Right lung (tissue), 5 donors: Measurements from ENCODE around the gene INPP4A. TPM values are rescaled to one million over a fixed set of nuclear protein-coding genes. Genes with fewer than 3 reads are reported as not detected.
"Not testable (repeated sequence)": the region's sequence is repeated elsewhere in the genome, so short reads cannot be mapped to it uniquely, and the experiment has no call there.

ENCODE experiments used
- DNase-seq, 2 donors: peaks; one replicate each; pipeline ENCODE4 v3.0.0-alpha.2; 2013
- polyA plus RNA-seq, 5 donors: library from polyadenylated mRNA; unstranded; fragments of 120-200 nt; gene quantifications; one replicate each; pipeline versions ENCODE4 v1.2.1 to v1.2.3, GENCODE V29; 2013; ENCODE audit warnings: inconsistent platforms in 1 of 5, low replicate concordance in 1 of 5; ENCODE audit not compliant: insufficient read length in 5 of 5, insufficient read depth in 1 of 5

INPP4A gene
- polyA plus RNA-seq, 5 donors: 12.6 to 24.5 (median 21.5) TPM

DNA sequence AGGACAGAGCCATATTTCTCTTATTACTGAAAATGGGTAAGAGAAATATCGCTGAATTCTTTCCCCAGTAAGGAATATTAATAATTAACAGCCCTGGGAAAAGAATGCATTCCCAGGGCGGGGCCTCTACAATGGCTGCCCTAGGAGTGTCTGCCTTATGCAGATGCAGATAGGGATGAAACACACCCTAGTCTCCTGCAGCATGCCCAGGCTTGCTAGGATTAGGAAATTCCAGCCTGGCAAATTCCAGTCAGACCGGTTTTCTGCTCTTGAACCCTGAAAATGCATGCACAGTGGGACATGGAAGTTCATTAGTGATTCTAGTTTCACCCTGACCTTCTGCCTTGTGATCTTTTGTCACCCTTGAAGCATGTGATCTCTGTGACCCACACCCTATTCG, 9.0 kb upstream of the INPP4A start:
- DNase-seq: not testable (repeated sequence)

DNA sequence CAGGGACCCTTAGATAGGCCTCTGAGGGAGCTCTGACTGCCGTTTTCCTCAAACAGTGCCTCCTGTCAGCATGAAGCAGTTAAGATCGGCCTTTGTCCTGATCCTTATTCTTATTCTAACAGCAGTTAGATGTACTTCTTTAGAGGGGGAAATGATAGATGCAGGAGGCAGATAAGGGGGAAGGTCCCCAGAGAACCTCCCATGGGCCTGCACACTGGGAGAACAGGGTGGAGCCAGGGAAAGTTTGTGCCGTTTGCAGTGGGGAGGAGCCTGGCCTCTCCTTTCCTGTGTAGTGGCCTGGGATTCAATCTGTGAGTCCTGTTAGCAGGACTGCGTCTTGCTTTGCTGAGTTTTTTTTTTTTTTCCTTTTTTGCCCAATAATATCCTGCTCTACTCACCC, 7.9 kb upstream of the INPP4A start:
- DNase-seq: no peak

DNA sequence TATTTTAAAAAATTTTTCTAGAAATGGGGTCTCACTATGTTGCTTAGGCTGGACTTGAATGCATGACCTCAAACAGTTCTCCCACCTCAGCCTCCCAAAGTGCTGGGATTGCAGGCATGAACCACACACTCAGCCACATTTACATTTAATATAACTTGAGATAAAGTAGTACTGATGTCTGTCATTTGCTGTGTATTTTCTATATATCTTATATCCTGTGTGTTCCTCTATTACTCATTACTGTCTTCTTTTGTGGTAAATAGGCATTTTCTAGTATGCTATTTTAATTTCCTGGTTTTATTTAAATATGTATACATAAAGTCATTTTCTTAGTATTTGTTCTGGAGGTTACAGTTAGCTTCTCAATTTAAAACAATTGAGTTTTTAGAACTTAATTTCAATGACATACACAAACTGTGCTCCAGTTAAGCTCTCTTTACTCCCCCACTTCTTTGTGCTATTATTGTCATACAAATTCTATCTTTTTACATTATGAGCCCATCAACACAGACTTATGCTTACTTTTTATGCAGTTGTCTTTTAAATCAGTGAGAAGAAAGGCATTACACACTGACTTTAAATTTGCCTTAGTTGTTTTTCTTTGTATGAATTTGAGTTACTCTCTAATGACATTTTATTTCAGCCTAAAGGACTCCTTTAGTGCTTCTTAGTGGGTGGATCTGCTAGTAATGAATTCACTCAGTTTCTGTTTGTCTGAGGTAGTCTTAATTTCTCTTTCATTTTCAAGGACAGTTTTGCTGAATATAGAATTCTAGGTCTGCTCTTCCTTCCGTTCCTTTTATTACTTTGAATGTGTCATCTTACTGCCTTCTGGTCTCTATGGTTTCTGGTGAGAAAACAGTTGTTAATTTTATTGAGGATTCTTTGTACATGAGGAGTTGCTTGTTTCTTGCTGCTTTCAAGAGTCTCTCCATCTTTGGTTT, 6.2 kb upstream of the INPP4A start:
- DNase-seq: no peak

DNA sequence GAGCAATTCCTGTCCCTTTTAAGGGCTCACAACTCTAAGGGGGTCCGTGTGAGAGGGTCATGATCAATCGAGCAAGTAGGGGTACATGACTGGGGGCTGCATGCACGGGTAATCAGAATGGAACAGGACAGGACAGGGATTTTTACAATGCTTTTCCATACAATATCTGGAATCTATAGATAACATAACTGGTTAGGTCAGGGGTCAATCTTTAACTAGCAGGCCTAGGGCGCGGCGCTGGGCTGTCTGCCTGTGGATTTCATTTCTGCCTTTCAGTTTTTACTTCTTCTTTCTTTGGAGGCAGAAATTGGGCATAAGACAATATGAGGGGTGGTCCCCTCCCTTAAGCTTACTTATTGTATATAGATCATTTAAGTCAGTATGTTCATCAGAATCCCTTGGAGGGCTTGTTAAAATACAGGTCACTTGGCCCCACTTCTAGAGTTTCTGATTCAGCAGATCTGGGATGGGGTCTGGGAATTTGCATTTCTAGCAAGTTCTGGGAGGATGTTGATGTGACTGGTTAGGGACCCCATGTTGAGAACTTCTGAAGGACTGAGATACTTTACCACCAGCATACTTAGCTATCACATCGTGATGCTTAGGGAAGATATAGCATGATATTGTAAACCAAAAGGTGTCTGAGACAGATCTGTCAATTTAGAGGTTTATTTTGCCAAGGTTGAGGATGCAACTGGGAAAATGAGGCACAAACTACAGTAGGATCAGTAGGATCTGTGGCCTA, 2.8 kb upstream of the INPP4A start:
- DNase-seq: no peak

DNA sequence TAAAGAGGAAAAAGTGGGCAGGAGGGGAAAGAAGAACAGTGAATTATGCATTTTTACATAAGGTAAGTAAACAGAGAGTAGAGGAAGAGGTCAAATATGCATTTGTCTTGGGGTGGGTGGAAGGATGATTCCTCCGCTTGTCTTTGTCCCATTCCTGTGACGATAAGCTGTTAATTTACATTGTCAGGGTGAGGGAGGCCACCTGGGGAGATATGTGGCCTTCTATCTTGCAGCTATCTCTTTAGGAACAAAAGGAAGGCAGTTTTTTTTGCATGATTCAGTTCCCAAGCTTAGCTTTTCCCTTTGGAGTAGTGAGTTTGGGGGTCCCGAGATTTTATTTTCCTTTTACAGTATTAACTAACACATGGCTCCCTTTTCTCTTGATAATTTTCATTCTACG, 2.2 kb upstream of the INPP4A start:
- no peak for DNase-seq

DNA sequence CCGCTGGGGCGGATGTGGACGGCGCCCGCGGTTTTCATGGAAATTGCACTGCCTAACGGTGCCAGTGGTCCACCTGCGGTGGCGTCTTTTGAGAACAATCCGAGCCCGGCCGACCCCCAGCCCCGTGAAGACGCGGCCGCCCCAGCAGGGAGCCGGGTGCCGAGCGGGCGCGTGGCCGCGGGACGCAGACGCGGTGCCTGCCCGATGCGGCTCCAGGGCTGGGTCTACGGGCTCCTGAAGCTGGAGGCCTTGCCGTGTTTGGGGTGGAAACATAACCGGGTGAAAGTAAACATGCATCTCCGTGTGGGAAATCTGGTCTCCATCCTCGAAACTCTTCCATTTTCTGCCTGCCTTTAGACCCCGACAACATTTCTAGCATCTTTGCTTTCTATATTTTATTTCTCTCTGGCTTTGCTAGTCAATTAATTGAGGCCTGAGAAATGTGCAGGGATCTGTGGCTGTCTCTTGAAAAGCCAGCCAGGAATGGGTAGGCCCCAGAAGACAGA, 572 bp downstream of the INPP4A start:
- no peak for DNase-seq

DNA sequence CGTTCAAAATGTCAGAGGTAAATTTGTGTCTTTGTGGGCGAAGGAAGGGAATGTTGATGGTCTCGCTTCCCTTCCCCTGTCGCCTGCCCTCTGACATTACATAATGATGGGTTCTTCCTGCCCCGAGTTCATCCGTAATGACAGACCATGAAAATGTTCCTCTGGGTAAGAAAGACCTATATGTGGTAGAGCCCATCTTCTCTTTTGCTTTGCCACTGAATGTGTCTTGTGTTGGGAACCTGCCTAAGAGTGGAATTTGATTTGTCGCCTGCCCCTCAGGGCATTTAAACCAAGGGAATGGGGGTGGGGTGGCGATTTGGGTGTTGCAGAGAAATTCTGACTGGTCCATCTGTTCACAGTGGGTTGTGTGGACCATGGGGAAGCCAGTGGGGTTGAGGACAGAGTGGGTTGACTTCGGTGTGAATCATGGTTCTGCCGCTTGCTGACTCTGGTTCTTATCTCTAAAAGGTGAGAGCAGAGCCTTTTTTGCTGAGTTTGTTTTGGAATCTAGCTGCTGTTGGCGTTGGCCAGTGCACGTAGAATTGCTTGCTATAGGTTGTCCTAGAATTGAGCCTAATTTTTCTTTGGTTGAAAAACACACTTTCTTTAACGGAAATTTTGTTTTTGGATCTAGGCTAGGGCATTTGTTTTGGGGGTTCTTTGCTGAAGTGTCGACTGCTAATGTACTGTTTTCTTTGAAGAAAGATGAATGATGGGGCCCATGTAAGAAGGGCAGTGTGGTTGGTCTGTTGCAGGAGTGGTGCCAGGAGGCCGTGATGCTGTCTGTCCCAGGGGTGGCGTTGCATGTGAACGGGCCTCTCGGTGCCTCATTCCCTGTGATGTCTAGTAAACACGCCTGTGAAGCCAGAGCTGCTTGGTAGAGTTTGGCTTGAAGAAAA, 1.3 kb downstream of the INPP4A start:
- DNase-seq: no peak

DNA sequence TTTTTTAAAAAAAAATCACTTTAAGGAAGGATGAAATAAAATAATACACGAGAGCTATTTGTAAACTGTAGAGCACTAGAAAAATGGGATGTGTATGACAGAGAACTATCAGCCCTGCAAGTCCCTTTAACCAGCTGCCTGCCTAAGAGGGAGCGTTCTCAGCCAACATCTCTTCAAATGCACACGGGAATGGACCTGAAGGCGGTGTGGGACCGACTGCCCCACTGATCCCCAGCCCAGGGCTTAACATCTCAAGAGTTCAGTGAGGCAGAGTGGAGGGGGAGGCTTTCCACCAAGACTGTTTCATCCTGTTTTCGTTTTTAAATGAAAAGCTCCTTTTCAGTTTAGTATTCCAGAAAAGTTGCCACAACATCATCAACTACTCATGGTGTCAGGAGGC, 2.2 kb downstream of the INPP4A start:
- DNase-seq: no peak

DNA sequence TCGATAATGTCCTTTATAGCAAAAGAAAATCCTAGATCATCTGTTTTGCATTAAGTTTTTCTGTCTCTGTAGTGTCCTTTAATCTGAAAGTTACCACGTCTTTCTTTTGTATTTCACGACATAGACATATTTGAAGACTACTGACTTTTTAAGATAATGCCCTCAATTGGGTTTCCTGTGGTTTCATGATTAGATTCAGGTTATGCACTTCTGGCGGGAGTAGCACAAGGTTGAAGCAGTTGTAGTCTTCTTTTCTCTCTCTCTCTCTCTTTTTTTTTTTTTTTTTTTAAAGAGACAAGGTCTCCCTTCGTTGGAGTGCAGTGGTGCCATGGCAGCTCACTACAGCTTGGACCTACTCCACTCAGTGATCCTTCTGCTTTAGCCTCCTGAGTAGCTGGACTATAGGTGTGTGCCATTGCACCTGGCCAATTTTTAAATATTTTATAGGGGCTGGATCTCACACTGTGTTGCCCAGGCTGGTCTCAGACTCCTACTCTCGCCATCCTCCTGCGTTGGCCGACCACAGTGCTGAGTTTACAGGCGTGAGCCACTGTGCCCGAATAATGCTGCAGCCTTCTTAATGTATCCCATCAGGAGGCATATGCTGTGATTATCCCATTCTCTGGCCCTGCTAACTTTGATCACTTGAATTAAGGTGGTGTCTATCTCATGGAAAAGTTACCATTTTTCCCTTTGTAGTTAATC, 3.9 kb downstream of the INPP4A start:
- DNase-seq: no peak

DNA sequence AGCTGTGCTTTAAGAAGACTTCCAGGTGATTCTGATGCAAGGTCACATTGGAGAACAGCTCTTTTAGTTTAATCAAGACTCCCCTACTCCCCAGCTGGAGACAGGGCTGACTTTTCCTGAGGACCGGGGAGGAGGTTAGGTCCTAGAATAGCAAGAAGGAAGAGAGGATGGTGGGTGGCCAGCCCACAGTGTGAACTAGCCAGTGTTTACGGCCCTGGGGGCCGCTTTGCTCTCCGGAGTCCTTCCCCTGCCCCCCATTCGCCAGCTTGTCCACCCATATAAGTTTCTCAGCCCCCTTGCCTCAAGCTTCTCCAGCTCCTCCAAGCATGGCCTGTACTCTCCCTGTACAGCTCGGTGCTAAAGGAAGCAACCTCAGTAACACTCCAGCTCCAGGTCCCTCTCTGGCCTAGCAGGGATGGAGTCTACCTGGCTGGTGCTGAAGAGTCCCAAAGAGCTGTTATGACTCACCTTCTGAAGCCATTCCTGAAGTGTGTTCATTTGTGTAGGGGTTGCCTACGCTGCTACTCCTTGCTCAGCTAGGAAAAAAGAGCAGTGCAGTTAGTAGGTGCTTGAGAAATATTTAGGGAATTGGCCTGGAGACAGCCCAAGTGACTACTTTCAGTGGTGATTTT, 7.9 kb downstream of the INPP4A start:
- no peak for DNase-seq

DNA sequence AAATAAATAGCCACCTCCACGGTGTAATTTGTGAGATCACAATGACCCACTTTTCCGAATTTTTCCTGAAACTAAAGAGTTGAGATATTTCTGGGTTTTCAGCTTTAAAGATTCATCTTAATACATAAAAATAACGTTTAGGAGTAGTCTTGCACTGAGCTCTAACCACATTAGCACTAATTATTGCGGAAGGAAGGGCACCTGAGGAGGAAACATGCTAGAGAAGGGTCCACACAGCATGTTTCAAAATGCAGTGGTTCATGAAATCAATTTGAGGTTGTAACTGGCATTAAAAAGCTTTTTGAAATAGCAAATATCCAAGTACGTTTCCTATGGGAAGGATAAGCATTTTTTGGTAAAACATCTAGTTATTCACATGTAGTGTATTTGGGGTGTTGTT, 8.4 kb downstream of the INPP4A start:
- DNase-seq: no peak

DNA sequence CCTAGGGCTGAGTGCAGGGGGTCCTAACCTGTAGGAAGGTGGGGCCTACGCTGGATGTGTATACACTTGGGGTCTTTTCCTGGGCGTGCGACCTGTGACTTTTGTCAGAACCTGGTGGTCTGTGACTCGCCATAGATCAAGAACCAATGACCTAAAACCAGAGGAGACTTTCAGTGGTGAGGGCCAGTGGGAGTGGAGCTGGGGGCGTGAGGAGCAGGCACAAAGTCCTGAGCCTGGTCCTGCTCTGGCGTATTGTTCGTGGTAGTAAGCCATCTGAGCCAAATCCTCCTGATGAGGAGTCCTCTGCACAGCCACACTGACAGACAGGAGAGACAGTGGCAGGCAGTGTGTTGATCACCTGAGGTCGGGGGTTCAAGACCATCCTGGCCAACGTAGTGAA, 8.9 kb downstream of the INPP4A start:
- DNase-seq: no peak

DNA sequence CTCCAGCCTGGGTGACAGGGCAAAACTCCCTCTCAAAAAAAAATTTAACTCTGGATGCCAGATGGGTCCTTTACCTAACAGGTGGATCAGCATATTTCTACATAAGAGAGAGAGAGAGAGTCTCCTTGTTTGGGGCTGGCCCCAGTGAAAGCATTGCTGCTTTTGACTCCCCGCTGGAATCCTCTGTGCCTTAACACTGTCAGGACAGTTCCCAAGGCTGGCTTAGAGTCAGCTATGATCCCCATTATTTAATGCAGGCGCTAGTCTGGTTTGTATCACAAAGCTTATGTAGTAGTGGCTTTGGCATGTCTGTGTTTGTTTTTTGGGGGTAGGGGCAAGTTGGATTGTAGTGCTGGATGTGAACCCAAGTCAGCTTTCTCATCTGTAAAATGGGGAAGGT, 9.4 kb downstream of the INPP4A start:
- no peak for DNase-seq

DNA sequence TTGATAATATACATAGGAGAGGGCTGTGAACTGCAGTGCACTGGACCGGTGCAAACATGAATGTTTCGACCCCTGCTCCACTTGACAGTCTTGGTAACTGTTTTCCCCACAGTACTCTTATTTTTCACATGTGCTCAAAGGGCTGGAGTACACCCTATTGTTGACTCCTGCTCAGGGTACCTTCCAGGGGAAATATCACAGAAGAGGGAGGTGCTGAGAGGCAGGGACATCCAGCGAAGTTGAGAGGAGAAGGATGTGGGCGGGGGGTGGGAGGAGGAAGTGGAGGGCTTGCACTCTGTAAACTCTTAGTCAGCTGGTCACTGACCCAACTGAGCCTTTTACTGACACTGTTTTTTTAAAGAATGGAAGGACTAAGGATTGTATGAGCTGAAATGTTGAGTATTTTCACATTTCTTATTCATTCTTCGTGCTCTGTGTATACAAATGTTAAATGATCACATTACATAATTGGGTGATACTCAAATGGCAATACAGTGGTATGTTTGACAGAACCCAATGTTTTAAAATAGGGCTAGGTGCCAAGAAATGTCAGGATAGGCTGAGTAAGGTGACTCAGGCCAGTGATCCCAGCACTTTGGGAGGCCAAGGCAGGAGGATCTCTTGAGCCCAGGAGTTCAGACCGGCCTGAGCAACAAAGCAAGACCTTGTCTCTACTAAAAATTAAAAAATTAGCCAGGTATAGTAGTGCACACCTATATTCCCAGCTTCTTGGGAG, 10.0 kb downstream of the INPP4A start:
- DNase-seq: no peak

DNA sequence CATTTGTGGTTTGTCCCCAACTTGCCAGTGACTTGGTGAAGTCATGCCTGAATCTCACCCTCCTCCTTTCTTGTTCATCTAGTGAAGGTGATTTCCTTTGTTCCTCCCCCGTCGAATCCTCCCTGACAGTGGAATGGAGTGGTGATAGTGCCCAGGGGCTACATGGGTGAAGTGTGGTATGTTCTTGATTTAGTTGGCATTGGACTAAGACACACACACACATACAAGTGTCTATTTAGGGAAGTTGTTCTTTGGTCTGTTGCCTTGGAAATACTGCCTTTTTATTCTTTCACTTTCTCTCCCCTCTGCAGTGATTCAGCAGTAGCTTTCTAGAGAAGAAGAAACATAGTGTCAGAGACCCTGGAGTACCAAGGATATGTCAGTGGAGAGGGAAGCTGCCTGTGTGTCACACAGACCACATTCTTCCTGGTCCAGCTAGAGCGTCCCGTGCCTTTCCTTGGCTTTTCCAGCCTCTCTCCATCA, 10.9 kb downstream of the INPP4A start:
- no peak for DNase-seq

DNA sequence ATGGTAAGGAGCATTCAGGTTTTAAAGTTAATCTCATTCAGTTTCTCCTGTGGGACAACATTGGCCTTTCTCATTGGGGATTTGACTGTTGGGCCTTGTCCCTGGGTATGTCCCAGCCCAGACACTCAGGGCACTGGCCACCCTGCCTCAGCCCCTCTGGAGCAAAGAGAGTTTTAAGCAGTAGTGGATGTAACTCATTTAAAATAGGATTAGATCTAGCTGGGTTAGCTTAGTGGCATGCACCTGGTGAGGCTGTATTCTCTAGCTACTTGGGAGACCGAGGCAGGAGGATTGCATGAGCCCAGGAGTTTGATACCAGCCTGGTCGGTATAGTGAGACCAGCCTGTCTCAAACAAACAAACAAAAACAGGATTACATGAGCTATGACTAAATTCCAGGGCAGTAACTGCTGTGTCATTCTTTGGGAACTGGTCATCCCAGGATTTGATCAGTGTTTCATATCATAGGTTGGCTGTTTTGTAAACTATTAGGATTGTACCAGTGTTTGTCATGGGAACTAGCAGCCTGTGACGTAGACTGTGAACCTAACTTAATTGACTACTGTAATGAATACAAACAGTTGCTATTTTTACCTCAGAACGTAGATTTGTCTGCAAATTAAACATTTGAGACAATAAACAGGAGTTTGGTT, 12.5 kb downstream of the INPP4A start:
- DNase-seq: no peak

DNA sequence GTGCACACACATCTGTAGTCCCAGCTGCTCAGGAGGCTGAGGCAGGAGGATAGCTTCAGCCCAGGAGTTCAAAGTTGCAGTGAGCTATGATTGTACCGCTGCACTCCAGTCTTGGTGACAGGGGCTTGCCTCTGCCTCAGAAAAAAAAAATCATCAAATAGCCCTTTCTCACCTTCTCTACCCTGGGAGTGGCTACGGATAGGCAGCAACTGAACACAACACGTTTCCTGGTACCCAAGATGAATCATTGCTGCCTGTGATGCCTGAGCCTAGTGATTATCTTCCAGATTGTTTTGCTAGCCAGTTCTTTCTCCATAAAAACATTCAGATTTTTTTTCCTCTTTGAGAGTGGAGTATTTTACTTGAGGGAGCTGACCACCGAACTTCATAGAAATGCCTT, 13.5 kb downstream of the INPP4A start:
- DNase-seq: no peak

DNA sequence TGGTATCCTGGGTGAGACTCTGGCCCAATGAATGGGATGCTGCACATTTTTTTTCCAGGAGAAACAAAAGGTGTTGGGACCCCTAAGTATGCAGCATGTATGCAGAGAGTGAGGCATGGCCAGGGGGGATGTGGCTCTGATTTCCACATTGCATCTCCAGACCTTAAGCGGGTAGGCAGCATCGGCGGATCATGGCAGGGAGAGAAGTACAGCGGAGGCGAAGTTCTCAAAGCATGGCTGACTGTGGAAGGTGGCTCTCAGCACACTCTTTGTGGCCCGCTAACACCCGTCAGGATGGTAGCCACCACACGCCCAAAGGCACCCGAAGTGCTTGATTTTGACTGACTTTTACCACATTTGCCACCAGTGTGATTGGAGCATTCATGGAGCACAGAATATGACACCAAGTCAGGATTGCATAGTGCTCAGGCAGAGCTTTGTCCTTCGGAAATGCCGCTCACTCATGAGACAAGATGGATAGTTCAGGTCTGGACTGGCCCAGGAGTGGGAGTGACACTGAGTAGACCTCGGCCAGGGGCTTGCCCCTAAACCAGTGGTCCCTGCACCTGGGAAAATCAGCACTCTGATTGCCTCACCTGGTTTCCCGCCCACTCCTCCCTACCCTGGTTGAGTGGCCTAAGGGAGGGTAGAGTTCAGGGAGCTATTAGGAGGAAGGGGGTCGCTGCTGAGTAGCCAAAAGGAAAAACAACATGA, 14.2 kb downstream of the INPP4A start:
- no peak for DNase-seq
